Aorta (tissue), 5 donors: Measurements from ENCODE around the gene PKIG. TPM values are rescaled to one million over a fixed set of nuclear protein-coding genes. Genes with fewer than 3 reads are reported as not detected.
A peak's percentile ranks its signal among the peaks of the same experiment; 100 is the strongest.

Experiments
- ATAC-seq: fragments of 200-7000 bp; cut with Tn5 transposase; one replicate; pipeline ENCODE4 v1.9.1; 2022; ENCODE audit warnings: moderate library complexity; ENCODE audit not compliant: low FRiP score
- DNase-seq, 2 donors: peaks; one replicate each; pipeline ENCODE4 v3.0.0-alpha.2; 2020
- H3K27ac ChIP-seq, 2 donors: one replicate each; pipeline ENCODE4 v1.5.1; 2013; ENCODE audit warnings: low read length in 2 of 2, mild to moderate bottlenecking in 2 of 2, moderate library complexity in 2 of 2, control low read depth in 1 of 2, inconsistent platforms in 1 of 2, low read depth in 1 of 2
- H3K27me3 ChIP-seq, 2 donors: one replicate each; pipeline ENCODE4 v1.6.1; 2013; ENCODE audit warnings: control low read depth in 1 of 2, low read length in 1 of 2, mild to moderate bottlenecking in 1 of 2, moderate library complexity in 1 of 2; ENCODE audit not compliant: insufficient read depth in 2 of 2, control insufficient read depth in 1 of 2
- H3K36me3 ChIP-seq, 2 donors: one replicate each; pipeline ENCODE4 v1.6.1; 2013; ENCODE audit warnings: control low read depth in 1 of 2, low read length in 1 of 2, mild to moderate bottlenecking in 1 of 2; ENCODE audit not compliant: insufficient read depth in 2 of 2, control insufficient read depth in 1 of 2
- H3K4me1 ChIP-seq, 2 donors: one replicate each; pipeline ENCODE4 v1.6.1; 2013; ENCODE audit warnings: low read length in 2 of 2, control low read depth in 1 of 2, mild to moderate bottlenecking in 1 of 2, moderate library complexity in 1 of 2; ENCODE audit not compliant: insufficient read depth in 2 of 2, control insufficient read depth in 1 of 2
- H3K4me3 ChIP-seq, 2 donors: one replicate each; pipeline ENCODE4 v1.5.1; 2013; ENCODE audit warnings: low read length in 2 of 2, control low read depth in 1 of 2, mild to moderate bottlenecking in 1 of 2
- H3K9me3 ChIP-seq: one replicate; pipeline ENCODE4 v1.6.1; 2013; ENCODE audit warnings: mild to moderate bottlenecking, low read length; ENCODE audit not compliant: control insufficient read depth
- WGBS, 2 donors: extraction: QIAGEN DNeasy Blood & Tissue Kit; methylation state at CpG; one replicate each; pipeline ENCODE4 v1.1.7; 2013; 5-methylcytosine and 5-hydroxymethylcytosine counted together
- intact Hi-C, 2 donors: fragments of 100-400 bp; cut with DNase I; formaldehyde crosslinking; loops; one replicate each; pipeline versions ENCODE4 v1.14.2 to v1.15.0; 2022
- polyA plus RNA-seq, 2 donors: library from polyadenylated mRNA; stranded (reverse); fragments of 200-250 nt; gene quantifications; one replicate each; pipeline ENCODE4 v1.2.3, GENCODE V29; 2013
- total RNA-seq, 2 donors: library from RNA; stranded (reverse); fragmentation: NEBNext Ultra II Directional; extraction: Animal tissue kit (Norgen Biotek cat#: 25700); gene quantifications; one replicate each; pipeline ENCODE4 v1.2.1, GENCODE V29; 2021
- donor health status: healthy with polysubstance abuse.
- donor health status: Bipolar disorder and iron deficiency.
- donor health status: DM: no; HTN: no; CAD: no.
- donor health status: DM: no; HTN: no; CAD: no.
- donor health status: DM: yes; HTN: yes; CAD: no.

PKIG gene
- total and polyA plus RNA-seq, 4 donors: 80.9 to 247 (median 137) TPM

DNA sequence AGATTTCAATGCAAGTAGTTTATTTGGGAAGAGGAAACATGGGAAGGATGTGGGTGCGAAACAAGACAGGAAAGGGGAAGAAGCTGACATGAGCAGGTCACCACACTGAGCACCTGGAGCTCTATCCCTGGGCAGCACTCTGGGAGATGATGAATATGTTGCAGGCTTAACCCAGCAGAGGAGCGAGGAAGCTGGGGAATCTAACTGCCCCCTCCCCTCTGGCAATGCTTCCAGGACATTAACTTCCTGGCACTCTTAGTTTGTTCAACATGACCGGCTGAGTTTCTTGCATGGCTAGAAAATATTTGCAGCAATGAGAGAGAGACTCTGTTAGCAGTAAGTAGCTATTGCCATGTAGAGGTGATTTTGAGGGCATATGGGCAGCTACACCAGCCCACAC is 74.1 kb downstream of the PKIG start:
- H3K9me3 ChIP-seq: no peaks in the 10 kb centered on the region
- ATAC-seq (no peak), DNase-seq (peak in 1 of 2 donors; percentile 1)
- H3K27me3 ChIP-seq: no peaks in the 10 kb centered on the region
- 55 to 63% methylated on average over 3 of the region's 3 CpGs for WGBS, 2 donors
- H3K27ac ChIP-seq: no peak overlapping the region
- H3K4me1 ChIP-seq: no peaks in the 10 kb centered on the region
- intact Hi-C loops: no loop called here
- no peak overlapping the region for H3K4me3 ChIP-seq
- no peaks in the 10 kb centered on the region for H3K36me3 ChIP-seq

DNA sequence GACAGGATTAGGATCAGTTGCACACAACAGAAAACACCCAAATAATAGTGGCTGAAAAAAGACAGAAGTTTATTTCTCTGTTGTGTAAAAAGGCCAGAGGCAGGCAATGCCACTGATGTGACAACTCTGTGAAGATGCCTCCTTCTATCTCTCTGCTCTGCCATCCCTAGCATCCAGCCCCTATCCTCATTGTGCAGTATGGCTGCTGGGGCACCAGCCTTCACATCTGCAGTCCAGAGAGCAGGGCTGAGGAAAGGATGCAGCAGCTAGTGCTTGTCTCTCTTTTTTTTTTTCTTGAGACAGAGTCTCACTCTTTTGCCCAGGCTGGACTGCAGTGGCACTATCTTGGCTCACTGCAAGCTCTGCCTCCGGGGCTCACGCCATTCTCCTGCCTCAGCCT is 75.5 kb downstream of the PKIG start:
- ATAC-seq (no peak), DNase-seq (peak in 1 of 2 donors; percentile 12)
- 97 to 99% methylated on average over 2 of the region's 2 CpGs for WGBS, 2 donors
- intact Hi-C loops: no loop called here
- no peaks in the 10 kb centered on the region for H3K36me3 ChIP-seq
- no peak overlapping the region for H3K27ac ChIP-seq
- no peak overlapping the region for H3K4me3 ChIP-seq
- H3K9me3 ChIP-seq: no peaks in the 10 kb centered on the region
- H3K4me1 ChIP-seq: no peaks in the 10 kb centered on the region
- H3K27me3 ChIP-seq: no peaks in the 10 kb centered on the region

DNA sequence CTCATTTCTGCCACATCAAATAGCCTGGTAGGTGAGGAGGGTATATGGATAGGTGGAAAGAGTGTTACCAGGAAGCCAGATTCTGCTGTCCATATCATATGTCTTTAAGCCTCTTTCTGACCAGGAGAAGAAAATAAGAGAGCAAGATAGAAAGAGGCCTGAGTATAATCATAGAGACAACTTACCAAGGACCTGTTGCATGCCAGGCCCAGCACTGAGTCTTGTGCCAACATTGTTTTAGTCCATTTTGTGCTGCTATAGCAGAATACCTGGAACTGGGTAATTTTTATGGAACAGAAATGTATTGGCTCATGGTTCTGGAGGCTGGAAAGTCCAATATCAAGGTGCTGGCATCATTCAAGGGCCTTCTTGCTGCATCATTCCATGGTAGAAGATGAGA is 76.4 kb downstream of the PKIG start:
- intact Hi-C loops: no loop called here
- no peaks in the 10 kb centered on the region for H3K36me3 ChIP-seq
- H3K27me3 ChIP-seq: no peaks in the 10 kb centered on the region
- no peak overlapping the region for H3K27ac ChIP-seq
- no peak for DNase-seq
- no peaks in the 10 kb centered on the region for H3K4me1 ChIP-seq
- no peaks in the 10 kb centered on the region for H3K9me3 ChIP-seq
- ATAC-seq: no peak
- H3K4me3 ChIP-seq: no peak overlapping the region

DNA sequence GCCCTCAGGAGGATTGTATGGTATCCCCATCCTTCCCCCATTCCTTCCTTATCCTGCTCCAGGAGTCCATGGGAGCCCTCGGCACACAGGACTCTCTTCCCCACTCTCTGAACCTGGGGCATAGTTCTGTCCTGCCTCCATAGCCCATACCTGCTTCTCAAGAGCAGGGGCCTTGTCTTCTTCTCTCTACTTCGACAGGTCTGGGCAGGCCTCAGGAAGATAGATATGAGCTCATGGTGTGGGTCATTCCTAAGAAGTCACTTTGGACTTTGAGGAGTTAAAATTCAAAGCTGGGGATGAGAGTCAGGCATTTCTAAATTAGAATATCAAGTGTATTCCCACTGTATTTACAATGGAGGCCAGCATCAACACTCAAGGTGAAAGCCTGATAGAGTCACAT is 77.6 kb downstream of the PKIG start:
- H3K9me3 ChIP-seq: no peaks in the 10 kb centered on the region
- no peaks in the 10 kb centered on the region for H3K4me1 ChIP-seq
- no peak for ATAC-seq
- no peak overlapping the region for H3K4me3 ChIP-seq
- intact Hi-C loops: no loop called here
- DNase-seq: no peak
- H3K36me3 ChIP-seq: no peaks in the 10 kb centered on the region
- WGBS, 2 donors: 88 to 94% methylated on average over 2 of the region's 2 CpGs
- H3K27me3 ChIP-seq: no peaks in the 10 kb centered on the region
- no peak overlapping the region for H3K27ac ChIP-seq

DNA sequence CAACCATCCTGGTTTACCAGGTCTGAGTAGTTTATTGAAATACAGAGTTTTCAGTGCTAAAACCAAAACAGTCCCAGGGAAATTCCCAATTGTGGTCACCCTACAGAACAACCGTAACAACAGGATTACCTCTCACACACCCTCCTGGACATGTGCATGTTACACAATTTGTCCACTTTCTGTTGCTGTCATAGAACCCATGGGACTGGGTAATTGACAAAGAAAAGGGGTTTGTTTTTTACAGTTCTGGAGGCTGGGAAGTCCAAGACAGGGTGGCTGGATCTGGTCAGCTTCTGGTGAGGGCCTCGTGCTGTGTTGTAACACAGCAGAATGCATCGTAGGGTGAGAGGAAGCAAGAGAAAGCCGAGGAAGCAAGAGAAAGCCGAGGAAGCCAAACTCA is 78.2 kb downstream of the PKIG start:
- WGBS, 2 donors: 79 to 88% methylated on average over 5 of the region's 5 CpGs
- ATAC-seq (no peak), DNase-seq (no peak)
- Histone ChIP-seq H3K27ac (no peak overlapping the region), H3K4me3 (no peak overlapping the region), H3K36me3 (no peaks in the 10 kb centered on the region), H3K9me3 (no peaks in the 10 kb centered on the region), H3K4me1 (no peaks in the 10 kb centered on the region), H3K27me3 (no peaks in the 10 kb centered on the region)
- intact Hi-C loops: no loop called here

DNA sequence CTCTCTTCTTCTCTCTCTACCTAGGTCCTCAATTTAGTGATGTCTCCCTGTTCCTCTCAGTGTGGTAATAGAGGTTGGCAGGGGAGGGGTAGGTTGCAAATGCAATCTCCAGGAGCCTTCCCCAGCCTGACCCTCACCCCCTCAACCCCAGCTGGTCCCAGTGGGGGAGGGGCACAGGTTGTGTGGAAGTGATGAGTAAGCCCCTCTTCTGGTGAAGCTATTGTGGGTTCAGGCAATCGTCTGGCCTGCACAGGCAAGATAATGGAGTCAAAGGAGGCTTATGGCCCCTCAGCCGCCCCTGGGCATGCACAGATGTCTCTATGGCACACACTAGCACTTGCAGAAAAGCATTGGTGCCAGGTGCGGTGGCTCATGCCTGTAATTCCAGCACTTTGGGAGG is 79.9 kb downstream of the PKIG start:
- ATAC-seq: no peak
- no peaks in the 10 kb centered on the region for H3K4me1 ChIP-seq
- intact Hi-C loops: no loop called here
- WGBS, 2 donors: 55 to 84% methylated on average over 3 of the region's 3 CpGs
- no peak overlapping the region for H3K27ac ChIP-seq
- H3K36me3 ChIP-seq: no peaks in the 10 kb centered on the region
- H3K4me3 ChIP-seq: no peak overlapping the region
- H3K27me3 ChIP-seq: no peaks in the 10 kb centered on the region
- DNase-seq: no peak
- H3K9me3 ChIP-seq: no peaks in the 10 kb centered on the region

DNA sequence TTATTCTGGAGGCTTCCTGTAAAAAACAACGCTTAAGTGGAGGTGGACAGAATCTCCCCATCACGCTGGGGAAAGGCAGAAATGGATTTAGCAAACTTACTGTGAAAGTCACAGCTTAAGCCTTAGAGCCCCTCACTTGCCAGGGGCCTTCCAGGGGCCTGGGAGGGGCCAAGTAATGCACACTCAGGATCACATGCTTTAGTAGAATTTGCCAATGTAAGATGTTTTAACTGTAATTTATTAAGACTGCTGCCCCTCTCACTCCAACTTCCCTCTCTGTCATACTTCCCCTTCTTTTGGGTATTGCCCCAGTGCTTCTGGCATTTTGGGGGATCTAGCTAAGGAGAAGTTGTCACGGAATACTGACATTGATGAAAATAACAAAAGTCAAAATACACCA is 81.8 kb downstream of the PKIG start:
- no peak overlapping the region for H3K4me3 ChIP-seq
- H3K4me1 ChIP-seq: no peaks in the 10 kb centered on the region
- ATAC-seq: no peak
- intact Hi-C loops: no loop called here
- no peaks in the 10 kb centered on the region for H3K27me3 ChIP-seq
- no peaks in the 10 kb centered on the region for H3K9me3 ChIP-seq
- WGBS, 2 donors: 66 to 75% methylated on average over 3 of the region's 3 CpGs
- no peak for DNase-seq
- no peaks in the 10 kb centered on the region for H3K36me3 ChIP-seq
- H3K27ac ChIP-seq: no peak overlapping the region

DNA sequence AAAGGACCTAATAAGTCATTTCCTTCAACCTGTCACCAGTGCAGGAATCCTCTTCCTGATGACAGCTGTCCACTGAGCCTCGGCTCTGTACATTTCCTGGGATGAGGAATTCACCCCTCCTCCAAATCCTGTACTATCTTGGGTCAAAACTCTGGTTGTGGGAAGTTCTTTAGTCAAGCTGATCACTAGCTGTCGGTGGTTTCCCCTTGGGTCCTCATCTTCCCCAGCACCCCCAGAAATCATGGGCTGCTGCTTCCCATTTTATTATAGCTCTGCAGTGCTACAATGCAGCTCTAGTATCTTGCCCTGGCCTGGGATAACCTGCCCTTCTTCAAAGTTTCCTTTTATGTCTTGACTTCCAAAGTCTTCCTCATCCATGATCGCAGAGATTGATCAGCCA is 83.7 kb downstream of the PKIG start:
- no peaks in the 10 kb centered on the region for H3K36me3 ChIP-seq
- DNase-seq (no peak), ATAC-seq (no peak)
- H3K27me3 ChIP-seq: no peaks in the 10 kb centered on the region
- no peaks in the 10 kb centered on the region for H3K4me1 ChIP-seq
- no peak overlapping the region for H3K4me3 ChIP-seq
- no peak overlapping the region for H3K27ac ChIP-seq
- WGBS, 2 donors: 79 to 91% methylated on average over 3 of the region's 3 CpGs
- intact Hi-C loops: no loop called here
- H3K9me3 ChIP-seq: no peaks in the 10 kb centered on the region
